Mammary epithelial cell (primary cell): ENCODE data around the gene DCP1B.

ENCODE experiments used
- EZH2 ChIP-seq: IDR thresholded peaks from 2 replicates; pipeline ENCODE4 v1.6.1; 2012; ENCODE audit warnings: low read length, inconsistent platforms, borderline replicate concordance
- TF ChIP-seq, protein P1 (sequence below), 2 donors: IDR thresholded peaks in 1 of 2; conservative IDR thresholded peaks in 1 of 2; 2 replicates each; pipeline ENCODE4 v1.5.1; 2011 to 2012; ENCODE audit warnings: inconsistent platforms in 2 of 2, low read length in 2 of 2, mild to moderate bottlenecking in 2 of 2, control low read depth in 1 of 2, low read depth in 1 of 2; ENCODE audit not compliant: insufficient read depth in 1 of 2; ENCODE audit errors: extremely low read depth in 1 of 2

DNA sequence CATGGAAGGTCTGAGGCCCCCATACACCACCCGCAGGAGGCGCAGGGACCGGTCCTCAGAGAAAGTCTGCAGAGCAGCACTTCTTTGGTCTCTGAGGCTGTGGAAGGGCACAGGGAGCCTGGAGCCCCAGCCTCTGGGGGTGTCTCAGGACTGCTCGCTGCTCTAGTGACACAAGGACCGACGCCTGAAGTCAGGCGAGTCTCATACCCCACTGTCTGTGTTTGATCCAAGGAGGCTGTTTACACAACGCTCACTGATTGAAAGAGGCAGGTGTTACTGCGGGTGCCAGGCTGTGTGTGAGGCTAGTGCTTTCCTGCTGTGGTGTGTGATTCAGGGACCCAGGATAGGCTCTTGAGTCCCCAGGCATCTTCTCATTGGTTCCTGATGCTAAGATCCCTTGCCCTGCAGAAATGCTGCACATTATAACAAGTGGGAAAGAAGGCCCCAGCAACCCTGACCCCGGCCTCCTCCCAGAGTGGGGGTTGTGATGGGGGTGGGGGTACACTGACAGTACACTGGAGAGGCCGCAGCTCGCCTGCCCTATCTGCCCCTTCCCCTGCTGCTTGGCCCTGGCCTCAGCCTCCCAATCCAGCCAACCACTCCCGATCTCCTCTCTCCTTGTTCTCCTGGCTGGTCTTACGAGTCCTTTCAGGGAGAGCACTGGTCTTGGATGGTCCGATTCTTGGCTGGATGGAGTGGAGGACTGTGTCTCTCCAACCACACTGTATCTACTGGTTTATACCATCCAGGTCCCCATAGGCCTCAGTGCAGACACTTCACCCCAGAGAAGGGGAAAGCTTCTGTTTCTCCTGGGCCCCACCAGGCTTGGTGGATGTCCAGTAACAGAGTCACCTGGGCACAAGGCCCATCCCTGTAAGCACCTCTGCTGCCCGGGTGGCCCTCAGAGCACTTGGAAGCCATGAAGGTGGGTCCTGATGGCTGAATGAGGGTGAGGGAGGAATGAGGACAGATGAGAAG is 92.4 kb downstream of the DCP1B start:
- TF ChIP-seq, protein P1, sequence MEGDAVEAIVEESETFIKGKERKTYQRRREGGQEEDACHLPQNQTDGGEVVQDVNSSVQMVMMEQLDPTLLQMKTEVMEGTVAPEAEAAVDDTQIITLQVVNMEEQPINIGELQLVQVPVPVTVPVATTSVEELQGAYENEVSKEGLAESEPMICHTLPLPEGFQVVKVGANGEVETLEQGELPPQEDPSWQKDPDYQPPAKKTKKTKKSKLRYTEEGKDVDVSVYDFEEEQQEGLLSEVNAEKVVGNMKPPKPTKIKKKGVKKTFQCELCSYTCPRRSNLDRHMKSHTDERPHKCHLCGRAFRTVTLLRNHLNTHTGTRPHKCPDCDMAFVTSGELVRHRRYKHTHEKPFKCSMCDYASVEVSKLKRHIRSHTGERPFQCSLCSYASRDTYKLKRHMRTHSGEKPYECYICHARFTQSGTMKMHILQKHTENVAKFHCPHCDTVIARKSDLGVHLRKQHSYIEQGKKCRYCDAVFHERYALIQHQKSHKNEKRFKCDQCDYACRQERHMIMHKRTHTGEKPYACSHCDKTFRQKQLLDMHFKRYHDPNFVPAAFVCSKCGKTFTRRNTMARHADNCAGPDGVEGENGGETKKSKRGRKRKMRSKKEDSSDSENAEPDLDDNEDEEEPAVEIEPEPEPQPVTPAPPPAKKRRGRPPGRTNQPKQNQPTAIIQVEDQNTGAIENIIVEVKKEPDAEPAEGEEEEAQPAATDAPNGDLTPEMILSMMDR (conservative IDR thresholded peaks at IDR 0.05 in 1 of 2, IDR thresholded peaks at IDR 0.05 in 1 of 2; ENCODE audit: extremely low read depth in 1 of 2, insufficient read depth in 1 of 2, low read depth in 1 of 2, low read length in 2 of 2), result no peak
- TF ChIP-seq EZH2, result no peak
